ENCODE results near the gene IL5.
"Not testable (repeated sequence)": the region's sequence is repeated elsewhere in the genome, so short reads cannot be mapped to it uniquely, and the experiment has no call there.

Gene IL5

DNA sequence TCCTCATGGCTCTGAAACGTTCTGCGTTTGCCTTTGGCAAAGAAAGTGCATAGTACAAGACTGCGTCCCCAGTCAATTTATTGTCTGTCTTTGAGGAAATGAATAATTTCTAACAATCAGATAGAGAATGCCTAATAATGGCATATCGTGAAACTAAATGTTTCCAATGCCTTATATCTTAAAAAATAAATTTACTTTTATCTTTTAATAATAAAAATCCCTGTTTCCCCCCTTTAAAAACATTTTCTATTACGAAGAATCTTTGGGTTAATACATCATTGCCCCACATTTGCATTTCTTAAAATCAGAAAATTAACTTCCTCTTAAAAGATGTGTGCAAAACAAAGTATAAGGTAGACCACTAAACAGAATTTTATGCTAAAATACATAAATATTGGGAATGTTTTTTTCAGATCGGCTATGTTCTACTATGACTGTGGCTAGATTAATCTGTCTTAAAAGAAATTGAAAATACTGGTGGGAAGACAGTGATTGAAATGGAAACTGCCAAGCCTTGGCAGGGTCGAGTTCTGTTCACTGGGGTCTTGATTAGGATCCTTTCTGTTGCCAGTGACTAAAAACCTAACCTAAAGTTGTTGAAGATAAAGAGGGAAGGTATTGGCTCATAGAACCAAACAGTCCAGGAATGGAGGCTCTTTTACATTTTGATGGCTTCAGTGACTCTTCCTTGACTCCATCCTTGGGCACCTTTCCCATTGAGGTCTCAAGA, at the start of gene IL5:
Gene IL5, minus strand, starts transcription at position 51 of the 730 bp plus-strand sequence. Its CDS starts 44 bp downstream, at position 7.
- H3K9me3 ChIP-seq (ENCODE audit: control insufficient read depth in 1 of 2, low read length in 2 of 2), result no peaks in the 10 kb centered on the region
- no peaks in the 10 kb centered on the region for H3K36me3 ChIP-seq (ENCODE audit: control insufficient read depth in 1 of 2, insufficient read depth in 2 of 2, low read length in 2 of 2)
- H3K27me3 ChIP-seq (ENCODE audit: low read depth, low read length), result no peaks in the 10 kb centered on the region
- H3K4me1 ChIP-seq (ENCODE audit: control insufficient read depth in 1 of 2, insufficient read depth in 2 of 2, low read length in 2 of 2), result no peaks in the 10 kb centered on the region
- H3K27ac ChIP-seq (ENCODE audit: low read length), result no peak within 1 kb of the TSS
- no peak within 1 kb of the TSS for H3K4me3 ChIP-seq (ENCODE audit: low read depth in 1 of 2, low read length in 2 of 2)

DNA sequence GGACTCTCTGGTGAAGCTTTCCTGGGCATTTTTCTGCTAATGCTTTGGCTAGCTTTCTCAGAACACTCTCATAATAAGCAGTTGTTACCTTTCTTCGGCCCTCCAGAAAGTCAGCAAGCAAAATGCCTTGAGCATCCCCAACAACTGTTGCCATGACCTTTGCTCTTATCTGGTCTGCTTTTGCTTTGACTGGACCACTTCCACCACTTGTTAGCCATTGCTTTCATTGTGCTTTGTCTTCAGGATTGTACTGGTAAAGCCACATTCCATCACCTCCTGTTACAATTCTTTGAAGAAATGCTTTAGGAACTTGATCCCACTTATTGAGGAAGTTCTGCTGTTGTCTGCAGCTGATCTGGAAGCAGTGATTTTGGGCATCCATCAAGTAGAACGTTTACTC, 49.2 kb upstream of the IL5 start:
- no peaks in the 10 kb centered on the region for H3K4me1 ChIP-seq (ENCODE audit: control insufficient read depth in 1 of 2, insufficient read depth in 2 of 2, low read length in 2 of 2)
- peaks cover 57 to 61% of the 10 kb centered on the region in 2 donors for H3K36me3 ChIP-seq (ENCODE audit: control insufficient read depth in 1 of 2, insufficient read depth in 2 of 2, low read length in 2 of 2)
- no peaks in the 10 kb centered on the region for H3K9me3 ChIP-seq (ENCODE audit: control insufficient read depth in 1 of 2, low read length in 2 of 2)
- no peak overlapping the region for H3K4me3 ChIP-seq (ENCODE audit: low read depth in 1 of 2, low read length in 2 of 2)
- no peak overlapping the region for H3K27ac ChIP-seq (ENCODE audit: low read length)
- no peaks in the 10 kb centered on the region for H3K27me3 ChIP-seq (ENCODE audit: low read depth, low read length)

GRCh38 chr5:132591145-132591544, 47.8 kb upstream of the IL5 start:
- Histone ChIP-seq H3K9me3 (ENCODE audit: control insufficient read depth in 1 of 2, low read length in 2 of 2) (no peaks in the 10 kb centered on the region), H3K27ac (ENCODE audit: low read length) (no peak overlapping the region), H3K4me3 (ENCODE audit: low read depth in 1 of 2, low read length in 2 of 2) (no peak overlapping the region), H3K27me3 (ENCODE audit: low read depth, low read length) (no peaks in the 10 kb centered on the region), H3K4me1 (ENCODE audit: control insufficient read depth in 1 of 2, insufficient read depth in 2 of 2, low read length in 2 of 2) (no peaks in the 10 kb centered on the region), H3K36me3 (ENCODE audit: control insufficient read depth in 1 of 2, insufficient read depth in 2 of 2, low read length in 2 of 2) (peaks cover 45 to 50% of the 10 kb centered on the region in 2 donors)

DNA sequence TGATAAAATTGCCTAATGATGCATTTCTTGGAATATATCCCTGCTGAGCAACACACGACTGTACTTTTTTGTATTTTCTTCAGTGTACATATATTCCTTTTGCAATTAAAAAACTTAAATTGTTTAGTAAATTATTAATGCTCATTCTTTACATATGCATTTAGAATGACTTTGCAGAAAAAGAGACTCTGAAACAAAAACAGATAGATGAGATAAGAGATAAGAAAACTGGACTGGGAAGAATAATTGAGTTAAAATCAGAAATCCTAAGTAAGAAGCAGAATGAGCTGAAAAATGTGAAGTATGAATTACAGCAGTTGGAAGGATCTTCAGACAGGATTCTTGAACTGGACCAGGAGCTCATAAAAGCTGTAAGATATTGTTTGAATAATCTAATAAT, 46.1 kb upstream of the IL5 start:
- Histone ChIP-seq H3K4me3 (ENCODE audit: low read depth in 1 of 2, low read length in 2 of 2) (no peak overlapping the region), H3K27ac (ENCODE audit: low read length) (no peak overlapping the region), H3K4me1 (ENCODE audit: control insufficient read depth in 1 of 2, insufficient read depth in 2 of 2, low read length in 2 of 2) (no peaks in the 10 kb centered on the region), H3K9me3 (ENCODE audit: control insufficient read depth in 1 of 2, low read length in 2 of 2) (no peaks in the 10 kb centered on the region), H3K27me3 (ENCODE audit: low read depth, low read length) (no peaks in the 10 kb centered on the region), H3K36me3 (ENCODE audit: control insufficient read depth in 1 of 2, insufficient read depth in 2 of 2, low read length in 2 of 2) (peaks cover 30 to 42% of the 10 kb centered on the region in 2 donors)

GRCh38 chr5:132586063-132586462, 42.7 kb upstream of the IL5 start:
- Histone ChIP-seq H3K4me1 (ENCODE audit: control insufficient read depth in 1 of 2, insufficient read depth in 2 of 2, low read length in 2 of 2) (no peaks in the 10 kb centered on the region), H3K4me3 (ENCODE audit: low read depth in 1 of 2, low read length in 2 of 2) (no peak overlapping the region), H3K27me3 (ENCODE audit: low read depth, low read length) (no peaks in the 10 kb centered on the region), H3K36me3 (ENCODE audit: control insufficient read depth in 1 of 2, insufficient read depth in 2 of 2, low read length in 2 of 2) (peaks cover 36 to 37% of the 10 kb centered on the region in 2 donors), H3K9me3 (ENCODE audit: control insufficient read depth in 1 of 2, low read length in 2 of 2) (no peaks in the 10 kb centered on the region), H3K27ac (ENCODE audit: low read length) (no peak overlapping the region)

DNA sequence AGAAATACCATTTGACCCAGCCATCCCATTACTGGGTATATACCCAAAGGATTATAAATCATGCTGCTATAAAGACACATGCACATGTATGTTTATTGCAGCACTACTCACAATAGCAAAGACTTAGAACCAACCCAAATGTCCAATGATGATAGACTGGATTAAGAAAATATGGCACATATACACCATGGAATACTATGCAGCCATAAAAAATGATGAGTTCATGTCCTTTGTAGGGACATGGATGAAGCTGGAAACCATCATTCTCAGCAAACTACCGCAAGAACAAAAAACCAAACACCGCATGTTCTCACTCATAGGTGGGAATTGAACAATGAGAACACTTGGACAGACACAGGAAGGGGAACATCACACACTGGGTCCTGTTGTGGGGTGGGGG, 41.2 kb upstream of the IL5 start:
- not testable (repeated sequence) for H3K4me1 ChIP-seq (ENCODE audit: control insufficient read depth in 1 of 2, insufficient read depth in 2 of 2, low read length in 2 of 2); H3K9me3 ChIP-seq (ENCODE audit: control insufficient read depth in 1 of 2, low read length in 2 of 2); H3K27ac ChIP-seq (ENCODE audit: low read length); H3K4me3 ChIP-seq (ENCODE audit: low read depth in 1 of 2, low read length in 2 of 2); H3K27me3 ChIP-seq (ENCODE audit: low read depth, low read length)
- peaks cover 38 to 39% of the 10 kb centered on the region in 2 donors for H3K36me3 ChIP-seq (ENCODE audit: control insufficient read depth in 1 of 2, insufficient read depth in 2 of 2, low read length in 2 of 2)

- Histone ChIP-seq H3K4me3 (ENCODE audit: low read depth in 1 of 2, low read length in 2 of 2) (no peak overlapping the region), H3K27ac (ENCODE audit: low read length) (no peak overlapping the region), H3K27me3 (ENCODE audit: low read depth, low read length) (no peaks in the 10 kb centered on the region), H3K36me3 (ENCODE audit: control insufficient read depth in 1 of 2, insufficient read depth in 2 of 2, low read length in 2 of 2) (peaks cover 30 to 36% of the 10 kb centered on the region in 2 donors), H3K4me1 (ENCODE audit: control insufficient read depth in 1 of 2, insufficient read depth in 2 of 2, low read length in 2 of 2) (no peaks in the 10 kb centered on the region), H3K9me3 (ENCODE audit: control insufficient read depth in 1 of 2, low read length in 2 of 2) (no peaks in the 10 kb centered on the region)
These were observed 32.8 kb upstream of the IL5 start for GRCh38 chr5:132576123-132576522.

DNA sequence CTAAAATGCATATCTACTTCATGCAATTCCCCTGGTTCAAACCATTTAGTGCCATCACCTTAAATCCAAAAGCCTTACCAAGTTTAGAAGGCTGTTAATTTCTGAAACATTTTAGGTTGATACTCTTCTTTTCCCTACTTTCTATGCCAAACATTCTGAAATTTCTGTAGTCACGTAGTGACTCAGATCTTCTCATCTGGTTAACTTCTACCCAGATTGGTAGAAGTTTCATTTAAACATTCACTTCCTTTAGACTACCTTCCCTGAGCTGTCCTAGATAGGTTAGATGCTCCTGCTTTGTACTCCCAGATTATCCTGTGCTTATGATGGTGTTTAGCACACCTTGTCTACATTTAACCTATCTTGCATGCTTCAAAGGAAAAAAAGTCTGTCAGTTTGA, 23.3 kb upstream of the IL5 start:
- H3K4me3 ChIP-seq (ENCODE audit: low read depth in 1 of 2, low read length in 2 of 2), result no peak overlapping the region
- no peak overlapping the region for H3K27ac ChIP-seq (ENCODE audit: low read length)
- H3K27me3 ChIP-seq (ENCODE audit: low read depth, low read length), result no peaks in the 10 kb centered on the region
- H3K9me3 ChIP-seq (ENCODE audit: control insufficient read depth in 1 of 2, low read length in 2 of 2), result peaks cover 0 to 7% of the 10 kb centered on the region in 2 donors
- peaks cover 8 to 27% of the 10 kb centered on the region in 2 donors for H3K36me3 ChIP-seq (ENCODE audit: control insufficient read depth in 1 of 2, insufficient read depth in 2 of 2, low read length in 2 of 2)
- H3K4me1 ChIP-seq (ENCODE audit: control insufficient read depth in 1 of 2, insufficient read depth in 2 of 2, low read length in 2 of 2), result no peaks in the 10 kb centered on the region

DNA sequence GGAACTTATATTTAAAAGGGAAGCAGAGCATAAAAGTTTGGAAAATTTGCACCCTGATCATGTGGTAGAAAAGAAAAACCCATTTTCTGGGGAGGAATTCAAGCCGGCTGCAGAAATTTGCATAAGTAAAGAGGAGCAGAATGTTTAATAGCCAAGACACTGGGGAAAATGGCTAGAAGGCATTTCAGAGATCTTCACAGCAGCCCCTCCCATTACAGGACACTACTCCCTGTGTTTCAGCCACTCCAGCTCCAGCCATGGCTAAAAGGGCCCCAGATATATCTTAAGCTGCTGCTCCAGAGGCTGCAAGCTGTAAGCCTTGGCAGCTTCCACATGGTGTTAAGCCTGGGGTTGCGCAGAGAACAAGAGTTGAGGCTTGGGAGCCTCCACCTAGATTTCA, 21.2 kb upstream of the IL5 start:
- H3K36me3 ChIP-seq (ENCODE audit: control insufficient read depth in 1 of 2, insufficient read depth in 2 of 2, low read length in 2 of 2), result peaks cover 5 to 36% of the 10 kb centered on the region in 2 donors
- H3K27me3 ChIP-seq (ENCODE audit: low read depth, low read length), result not testable (repeated sequence)

GRCh38 chr5:132561601-132562000, 18.3 kb upstream of the IL5 start:
- H3K27me3 ChIP-seq (ENCODE audit: low read depth, low read length), result no peaks in the 10 kb centered on the region
- no peak overlapping the region for H3K4me3 ChIP-seq (ENCODE audit: low read depth in 1 of 2, low read length in 2 of 2)
- no peak overlapping the region for H3K27ac ChIP-seq (ENCODE audit: low read length)
- H3K9me3 ChIP-seq (ENCODE audit: control insufficient read depth in 1 of 2, low read length in 2 of 2), result peaks cover 0 to 7% of the 10 kb centered on the region in 2 donors
- peaks cover 0 to 10% of the 10 kb centered on the region in 2 donors for H3K4me1 ChIP-seq (ENCODE audit: control insufficient read depth in 1 of 2, insufficient read depth in 2 of 2, low read length in 2 of 2)
- H3K36me3 ChIP-seq (ENCODE audit: control insufficient read depth in 1 of 2, insufficient read depth in 2 of 2, low read length in 2 of 2), result peaks cover 5 to 36% of the 10 kb centered on the region in 2 donors

More for the DNA sequence above, 21.2 kb upstream of the IL5 start:
- not testable (repeated sequence) for H3K4me3 ChIP-seq (ENCODE audit: low read depth in 1 of 2, low read length in 2 of 2); H3K27ac ChIP-seq (ENCODE audit: low read length); H3K9me3 ChIP-seq (ENCODE audit: control insufficient read depth in 1 of 2, low read length in 2 of 2); H3K4me1 ChIP-seq (ENCODE audit: control insufficient read depth in 1 of 2, insufficient read depth in 2 of 2, low read length in 2 of 2)

DNA sequence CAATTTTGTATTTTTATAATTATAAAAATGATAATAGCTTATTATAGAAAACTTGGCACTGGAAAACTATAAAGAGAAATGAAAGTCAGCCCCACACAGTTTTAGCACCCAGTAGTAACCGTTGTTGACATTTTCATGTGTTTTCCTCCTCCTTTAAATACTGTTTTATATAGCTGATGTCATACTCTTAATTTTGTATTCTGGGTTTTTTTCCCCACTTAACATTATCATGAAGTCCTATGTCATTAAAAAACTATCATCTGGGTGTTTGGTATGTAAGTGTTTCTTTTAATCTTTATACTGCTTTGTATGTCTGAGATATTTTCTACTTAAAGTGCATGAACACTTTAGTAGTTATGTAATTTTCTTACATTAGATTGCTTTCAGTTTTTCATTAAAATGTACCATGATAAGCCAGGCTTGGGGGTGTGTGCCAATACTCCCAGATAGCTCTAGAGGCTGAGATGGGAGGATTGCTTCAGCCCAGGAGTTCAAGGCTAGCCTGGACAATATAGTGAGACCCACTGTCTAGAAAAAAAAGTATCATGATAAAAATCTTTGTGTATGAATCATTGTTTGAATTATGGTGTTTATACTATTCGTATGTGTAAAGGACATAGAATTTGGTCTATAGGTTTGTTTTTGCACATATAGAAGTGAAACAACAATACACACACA, 16.2 kb upstream of the IL5 start:
- peaks cover 0 to 4% of the 10 kb centered on the region in 2 donors for H3K9me3 ChIP-seq (ENCODE audit: control insufficient read depth in 1 of 2, low read length in 2 of 2)
- H3K36me3 ChIP-seq (ENCODE audit: control insufficient read depth in 1 of 2, insufficient read depth in 2 of 2, low read length in 2 of 2), result peaks cover 0 to 26% of the 10 kb centered on the region in 2 donors
- peaks cover 0 to 10% of the 10 kb centered on the region in 2 donors for H3K4me1 ChIP-seq (ENCODE audit: control insufficient read depth in 1 of 2, insufficient read depth in 2 of 2, low read length in 2 of 2)
- H3K4me3 ChIP-seq (ENCODE audit: low read depth in 1 of 2, low read length in 2 of 2), result no peak overlapping the region
- H3K27me3 ChIP-seq (ENCODE audit: low read depth, low read length), result no peaks in the 10 kb centered on the region
- no peak overlapping the region for H3K27ac ChIP-seq (ENCODE audit: low read length)
